Heart left ventricle (tissue), 16 donors: Measurements from ENCODE around the gene IFNGR2. TPM values are rescaled to one million over a fixed set of nuclear protein-coding genes. Genes with fewer than 3 reads are reported as not detected.
"Not testable (repeated sequence)": the region's sequence is repeated elsewhere in the genome, so short reads cannot be mapped to it uniquely, and the experiment has no call there.

Experiments used
- ATAC-seq, 4 donors: fragments of 200-7000 bp; cut with Tn5 transposase; one replicate each; pipeline ENCODE4 v1.9.1; 2020 to 2022; ENCODE audit warnings: moderate library complexity in 4 of 4, mild to moderate bottlenecking in 3 of 4, moderate number of reproducible peaks in 1 of 4
- DNase-seq, 5 donors: peaks; one replicate each; pipeline ENCODE4 v3.0.0-alpha.2; 2020
- H3K27ac ChIP-seq, 12 donors: fragments of 200-600 bp; sonication (generic) in 4 of 12; one replicate each; pipeline versions ENCODE4 v1.5.0 to v1.8.0; 2016 to 2022; ENCODE audit warnings: mild to moderate bottlenecking in 2 of 12
- H3K27me3 ChIP-seq, 9 donors: fragments of 200-600 bp; sonication (generic) in 2 of 9; one replicate each; pipeline versions ENCODE4 v1.5.1 to v1.8.0; 2016 to 2022; ENCODE audit warnings: mild to moderate bottlenecking in 3 of 9
- H3K36me3 ChIP-seq, 9 donors: fragments of 200-600 bp; sonication (generic) in 2 of 9; one replicate each; pipeline versions ENCODE4 v1.5.0 to v1.8.0; 2018 to 2022; ENCODE audit warnings: mild to moderate bottlenecking in 2 of 9
- H3K4me1 ChIP-seq, 12 donors: fragments of 200-600 bp; sonication (generic) in 4 of 12; one replicate each; pipeline versions ENCODE4 v1.5.0 to v1.8.0; 2016 to 2022; ENCODE audit warnings: mild to moderate bottlenecking in 3 of 12
- H3K4me3 ChIP-seq, 12 donors: fragments of 200-600 bp; sonication (generic) in 4 of 12; one replicate each; pipeline versions ENCODE4 v1.5.0 to v1.8.0; 2017 to 2022; ENCODE audit warnings: mild to moderate bottlenecking in 9 of 12, moderate library complexity in 4 of 12
- H3K9me3 ChIP-seq, 12 donors: fragments of 200-600 bp; sonication (generic) in 4 of 12; one replicate each; pipeline versions ENCODE4 v1.5.0 to v1.8.0; 2016 to 2022; ENCODE audit warnings: mild to moderate bottlenecking in 1 of 12
- POLR2A ChIP-seq, 2 donors: fragments of 450-650 bp; IDR thresholded peaks; one replicate each; pipeline ENCODE4 v1.6.1; 2017; ENCODE audit warnings: antibody characterized with exemption in 2 of 2, mild to moderate bottlenecking in 2 of 2, moderate library complexity in 2 of 2
- whole genome bisulfite sequencing, 4 donors: extraction: QIAGEN DNeasy Blood & Tissue Kit in 2 of 4; methylation state at CpG; one replicate each; pipeline versions ENCODE4 v1.1.5 to v1.1.7; 2013 to 2018; 5-methylcytosine and 5-hydroxymethylcytosine counted together
- intact Hi-C, 10 donors: fragments of 100-400 bp; cut with DNase I; formaldehyde crosslinking; loops; one replicate each; pipeline versions ENCODE4 v1.11.1 to v1.14.2; 2022
- polyA plus RNA-seq, 2 donors: library from polyadenylated mRNA; stranded (reverse); fragments of 200-250 nt; gene quantifications; one replicate each; pipeline ENCODE4 v1.2.3, GENCODE V29; 2013
- total RNA-seq, 9 donors: library from RNA; depleted of rRNA in 2 of 9; stranded (reverse); fragments of >200 nt in 2 of 9; fragmentation: NEBNext Ultra II Directional in 3 of 9; extraction: Animal tissue kit (Norgen Biotek cat#: 25700) in 3 of 9; gene quantifications; one replicate each; pipeline versions ENCODE4 v1.1.0 to v1.2.4, GENCODE V29; 2016 to 2023
- TF ChIP-seq, protein P1 (sequence below), 12 donors: fragments of 200-600 bp; sonication (generic) in 4 of 12; IDR thresholded peaks; one replicate each; pipeline versions ENCODE4 v1.5.0 to v1.8.0; 2018 to 2022; ENCODE audit warnings: antibody characterized with exemption in 12 of 12, mild to moderate bottlenecking in 5 of 12
- donor health status: ischemic (EF 13 %, LVEDD 7.1; RV severe dilation, severe dysfunction).
- donor health status: healthy with polysubstance abuse.
- donor health status: DM: no; HTN: yes; CAD: no.
- donor health status: DM: no; HTN: no; CAD: no.
- donor health status: ischemic (EF 25% LVEDD 6.9; RV normal size, moderate dysfunction).
- donor health status: ischemic (EF 25% LVEDD 5.7; RV mildly dilated, moderate dysfunction).
- donor health status: healthy.
- donor health status: DM: yes; HTN: yes; CAD: no.
- donor health status: ischemic (EF 35%, LVEDD 5.7; RV mildly dilated, moderate dysfunction).
- donor health status: nonischemic (EF 11% LVEDD 7.7; RV severe dilation, severe dysfunction).
- donor health status: DM: yes; HTN: yes; CAD: no.
- donor health status: PGD.
- donor health status: ischemic (EF 29% LVEDD 5.4; RV normal size, mild dysfunction).
- donor health status: nonischemic (EF 23%, LVEDD 6.1; RV moderate dilation, normal function).

IFNGR2 gene
- total and polyA plus RNA-seq, 11 donors, result 25.1 to 83.3 (median 33.5) TPM

DNA sequence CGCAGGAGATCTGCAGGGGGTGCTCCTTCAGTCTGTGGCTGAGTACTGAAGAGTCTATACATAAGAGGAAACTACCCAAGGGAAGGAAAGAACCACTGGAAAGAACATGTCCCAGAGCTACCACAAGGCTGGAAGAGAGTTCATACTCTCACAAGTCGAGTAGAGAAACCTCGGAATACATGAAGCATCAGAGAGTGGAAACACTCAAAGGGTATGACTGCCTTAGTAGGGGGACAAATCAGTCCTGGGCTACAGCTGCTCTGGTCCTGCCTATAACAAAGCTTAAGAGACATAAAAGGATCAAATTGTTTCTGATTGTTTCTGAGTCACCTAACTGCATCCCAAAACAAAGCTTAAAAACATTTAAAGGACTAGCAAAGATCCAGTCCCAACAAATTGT lies 49.1 kb downstream of the IFNGR2 start:
- Histone ChIP-seq H3K4me3 (no peak overlapping the region), H3K4me1 (peaks cover 0 to 7% (median 0%) of the 10 kb centered on the region in 12 donors), H3K36me3 (peaks cover 0 to 91% (median 75%) of the 10 kb centered on the region in 9 donors), H3K27me3 (no peaks in the 10 kb centered on the region), H3K27ac (no peak overlapping the region), H3K9me3 (no peaks in the 10 kb centered on the region)
- WGBS, 4 donors, result 89 to 94% (median 93%) methylated on average over 3 of the region's 3 CpGs
- no peak for TF ChIP-seq POLR2A (IDR thresholded peaks at IDR 0.05)
- TF ChIP-seq, protein P1, sequence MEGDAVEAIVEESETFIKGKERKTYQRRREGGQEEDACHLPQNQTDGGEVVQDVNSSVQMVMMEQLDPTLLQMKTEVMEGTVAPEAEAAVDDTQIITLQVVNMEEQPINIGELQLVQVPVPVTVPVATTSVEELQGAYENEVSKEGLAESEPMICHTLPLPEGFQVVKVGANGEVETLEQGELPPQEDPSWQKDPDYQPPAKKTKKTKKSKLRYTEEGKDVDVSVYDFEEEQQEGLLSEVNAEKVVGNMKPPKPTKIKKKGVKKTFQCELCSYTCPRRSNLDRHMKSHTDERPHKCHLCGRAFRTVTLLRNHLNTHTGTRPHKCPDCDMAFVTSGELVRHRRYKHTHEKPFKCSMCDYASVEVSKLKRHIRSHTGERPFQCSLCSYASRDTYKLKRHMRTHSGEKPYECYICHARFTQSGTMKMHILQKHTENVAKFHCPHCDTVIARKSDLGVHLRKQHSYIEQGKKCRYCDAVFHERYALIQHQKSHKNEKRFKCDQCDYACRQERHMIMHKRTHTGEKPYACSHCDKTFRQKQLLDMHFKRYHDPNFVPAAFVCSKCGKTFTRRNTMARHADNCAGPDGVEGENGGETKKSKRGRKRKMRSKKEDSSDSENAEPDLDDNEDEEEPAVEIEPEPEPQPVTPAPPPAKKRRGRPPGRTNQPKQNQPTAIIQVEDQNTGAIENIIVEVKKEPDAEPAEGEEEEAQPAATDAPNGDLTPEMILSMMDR (IDR thresholded peaks at IDR 0.05), result no peak
- intact Hi-C loops, result no loop called here
- ATAC-seq (peak in 1 of 4 donors; percentile 29), DNase-seq (no peak)

DNA sequence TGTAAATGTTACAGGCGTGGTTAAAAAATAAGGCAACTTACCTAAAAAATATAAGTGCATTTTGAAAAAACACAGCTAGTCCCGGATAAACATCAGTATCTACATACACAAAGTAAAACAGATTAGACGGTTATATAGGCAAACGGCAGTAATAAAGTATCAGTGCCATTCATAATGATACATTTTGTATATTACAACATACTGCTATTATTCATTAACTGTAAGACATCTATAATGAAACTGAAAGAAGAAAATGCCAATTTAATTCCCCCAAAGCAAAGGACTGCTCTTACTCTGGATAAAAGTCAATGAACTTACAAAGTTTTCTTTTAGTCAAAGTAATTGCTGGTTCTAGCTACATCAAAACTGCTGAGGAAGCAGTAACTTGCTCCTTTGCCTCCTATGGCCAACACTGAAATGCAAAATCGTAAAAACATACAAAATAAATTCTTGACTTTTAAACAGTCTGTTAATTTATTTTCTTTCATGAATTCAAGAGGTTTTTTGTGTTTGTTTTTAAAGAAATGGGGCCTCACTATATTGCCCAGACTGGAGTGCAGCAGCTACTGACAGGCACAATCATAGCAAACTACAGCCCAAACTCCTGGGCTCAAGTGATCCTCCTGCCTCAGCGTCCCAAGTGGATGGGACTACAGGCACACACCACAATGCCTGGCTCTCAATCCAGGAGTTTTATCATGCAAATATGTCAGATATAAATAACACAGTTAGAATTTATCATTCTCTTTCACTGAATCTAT lies 52.7 kb downstream of the IFNGR2 start:
- peaks cover 0 to 95% (median 83%) of the 10 kb centered on the region in 9 donors for H3K36me3 ChIP-seq
- 84 to 90% (median 85%) methylated on average over 6 of the region's 6 CpGs for WGBS, 4 donors

DNA sequence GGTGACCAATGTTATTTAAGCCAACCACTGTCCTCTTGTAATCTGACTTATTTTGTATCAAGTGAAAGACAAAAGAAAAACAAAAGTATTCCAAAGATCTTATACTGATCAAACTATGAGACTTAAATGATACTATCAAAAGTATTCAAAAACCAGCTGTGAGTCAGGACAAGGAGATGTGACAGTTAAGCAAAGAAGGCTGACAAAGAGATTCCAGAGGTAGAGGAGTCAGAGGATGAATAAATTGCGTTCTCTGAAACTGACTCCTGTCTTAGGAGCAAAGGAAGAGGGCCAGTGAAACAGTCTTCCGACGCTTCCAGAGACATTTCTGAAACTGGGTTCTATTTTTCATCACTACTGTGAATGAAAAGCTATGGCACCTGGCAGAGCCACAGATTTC lies 55.6 kb downstream of the IFNGR2 start:
- intact Hi-C loops, result no loop called here
- 91 to 96% (median 95%) methylated on average over 3 of the region's 3 CpGs for WGBS, 4 donors
- ATAC-seq (no peak), DNase-seq (no peak)
- no peaks in the 10 kb centered on the region for H3K9me3 ChIP-seq
- TF ChIP-seq, protein P1 (IDR thresholded peaks at IDR 0.05), result no peak
- no peak overlapping the region for H3K4me3 ChIP-seq
- H3K4me1 ChIP-seq, result peaks cover 0 to 4% (median 0%) of the 10 kb centered on the region in 12 donors
- peaks cover 0 to 96% (median 81%) of the 10 kb centered on the region in 9 donors for H3K36me3 ChIP-seq
- H3K27me3 ChIP-seq, result no peaks in the 10 kb centered on the region
- H3K27ac ChIP-seq, result no peak overlapping the region

More for the DNA sequence above, 52.7 kb downstream of the IFNGR2 start:
- Histone ChIP-seq H3K27me3 (no peaks in the 10 kb centered on the region), H3K4me1 (peaks cover 0 to 7% (median 0%) of the 10 kb centered on the region in 12 donors), H3K9me3 (no peaks in the 10 kb centered on the region), H3K27ac (no peak overlapping the region), H3K4me3 (no peak overlapping the region)
- TF ChIP-seq, protein P1 (IDR thresholded peaks at IDR 0.05), result no peak
- ATAC-seq (no peak), DNase-seq (no peak)
- intact Hi-C loops, result no loop called here

DNA sequence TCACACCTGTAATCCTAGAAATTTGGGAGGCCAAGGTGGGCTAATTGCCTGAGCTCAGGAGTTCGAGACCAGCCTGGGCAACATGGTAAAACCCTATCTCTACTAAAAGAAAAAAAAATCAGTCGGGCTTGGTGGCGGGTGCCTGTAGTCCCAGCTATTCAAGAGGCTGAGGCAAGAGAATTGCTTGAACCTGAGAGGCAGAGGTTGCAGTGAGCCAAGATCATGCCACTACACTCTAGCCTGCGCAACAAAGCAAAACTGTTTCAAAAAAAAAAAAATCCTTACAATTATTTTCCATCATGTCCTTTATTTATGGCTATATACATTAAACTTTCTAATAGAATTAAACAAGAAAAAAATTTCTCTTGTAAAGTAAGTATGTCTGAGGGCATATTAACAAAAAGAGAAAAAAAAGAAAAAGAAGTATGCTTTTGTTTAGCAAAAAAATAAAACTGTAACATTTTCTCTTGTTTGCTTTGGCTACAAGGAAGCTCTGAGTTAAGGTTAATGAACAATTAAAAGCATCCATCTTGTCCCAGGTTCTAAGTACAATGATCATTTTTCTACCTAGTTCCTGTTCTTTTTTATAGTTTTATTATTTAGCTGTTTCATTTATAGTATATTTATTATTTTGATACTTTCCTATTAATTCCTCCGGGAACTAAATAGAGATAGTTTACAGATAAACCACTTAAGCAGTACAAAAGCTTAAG lies 58.5 kb downstream of the IFNGR2 start:
- TF ChIP-seq, protein P1 (IDR thresholded peaks at IDR 0.05), result no peak
- TF ChIP-seq POLR2A (IDR thresholded peaks at IDR 0.05), result no peak
- intact Hi-C loops, result no loop called here
- Histone ChIP-seq H3K4me1 (no peaks in the 10 kb centered on the region), H3K27me3 (no peaks in the 10 kb centered on the region), H3K36me3 (peaks cover 0 to 96% (median 76%) of the 10 kb centered on the region in 9 donors), H3K9me3 (no peaks in the 10 kb centered on the region), H3K27ac (no peak overlapping the region), H3K4me3 (no peak overlapping the region)
- no peak for ATAC-seq
- DNase-seq, result no peak
- 92 to 94% (median 94%) methylated on average over 5 of the region's 5 CpGs for WGBS, 4 donors

DNA sequence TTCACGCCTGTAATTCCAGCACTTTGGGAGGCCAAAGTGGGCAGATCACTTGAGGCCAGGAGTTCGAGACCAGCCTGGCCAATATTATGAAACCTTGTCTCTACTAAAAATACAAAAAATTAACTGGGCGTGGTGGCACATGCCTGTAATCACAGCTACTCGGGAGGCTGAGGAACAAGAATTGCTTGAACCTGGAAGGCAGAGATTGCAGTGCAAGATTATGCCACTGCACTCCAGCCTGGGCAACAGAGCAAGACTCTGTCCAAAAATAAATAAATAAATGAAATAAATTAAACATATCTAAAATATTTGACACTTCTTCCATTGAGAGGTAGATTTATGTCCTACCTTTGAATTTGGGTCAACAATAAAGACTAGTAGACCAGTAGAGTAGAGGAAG lies 66.0 kb downstream of the IFNGR2 start:
- peaks cover 0 to 34% (median 27%) of the 10 kb centered on the region in 9 donors for H3K36me3 ChIP-seq
- H3K27me3 ChIP-seq, H3K4me1 ChIP-seq, ATAC-seq, H3K9me3 ChIP-seq, H3K27ac ChIP-seq, DNase-seq, intact Hi-C loops, H3K4me3 ChIP-seq: not testable (repeated sequence)
- 92 to 97% (median 93%) methylated on average over 4 of the region's 4 CpGs for WGBS, 4 donors
